RPMI8226 (cell line): ENCODE data around the gene ANXA1.
A peak's percentile ranks its signal among the peaks of the same experiment; 100 is the strongest.
"Not testable (repeated sequence)": the region's sequence is repeated elsewhere in the genome, so short reads cannot be mapped to it uniquely, and the experiment has no call there.

Experiments
- DNase-seq: peaks from one replicate; pipeline ENCODE4 v3.0.0-alpha.2; 2015

ANXA1 gene

DNA sequence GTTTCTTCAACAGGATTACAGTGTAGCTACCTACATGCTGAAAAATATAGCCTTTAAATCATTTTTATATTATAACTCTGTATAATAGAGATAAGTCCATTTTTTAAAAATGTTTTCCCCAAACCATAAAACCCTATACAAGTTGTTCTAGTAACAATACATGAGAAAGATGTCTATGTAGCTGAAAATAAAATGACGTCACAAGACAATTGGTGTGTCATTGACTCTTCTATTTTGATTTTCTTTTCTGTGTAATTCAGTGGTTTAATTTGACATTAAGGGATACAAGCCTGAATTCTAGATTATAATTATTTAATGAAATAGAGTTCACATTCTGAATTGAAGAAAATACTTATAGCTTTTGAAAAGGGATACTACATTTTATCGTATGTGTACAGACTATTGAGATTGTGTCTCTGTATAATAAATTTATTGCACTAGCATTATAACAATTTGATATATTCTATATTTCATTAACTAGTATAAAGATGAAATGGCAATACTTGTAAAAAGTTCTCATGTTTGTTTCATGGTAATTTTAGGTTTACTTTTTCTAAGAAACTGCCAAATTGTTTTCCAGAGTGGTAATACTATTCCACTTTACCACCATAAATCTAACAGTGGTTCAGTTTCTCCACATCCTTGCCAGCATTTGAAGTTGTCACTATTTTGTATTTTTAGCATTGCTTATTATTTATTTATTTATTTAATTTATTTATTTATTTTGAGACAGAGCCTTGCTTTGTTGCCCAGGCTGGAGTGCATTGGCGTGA, 18.7 kb downstream of the ANXA1 start:
- DNase-seq: no peak

DNA sequence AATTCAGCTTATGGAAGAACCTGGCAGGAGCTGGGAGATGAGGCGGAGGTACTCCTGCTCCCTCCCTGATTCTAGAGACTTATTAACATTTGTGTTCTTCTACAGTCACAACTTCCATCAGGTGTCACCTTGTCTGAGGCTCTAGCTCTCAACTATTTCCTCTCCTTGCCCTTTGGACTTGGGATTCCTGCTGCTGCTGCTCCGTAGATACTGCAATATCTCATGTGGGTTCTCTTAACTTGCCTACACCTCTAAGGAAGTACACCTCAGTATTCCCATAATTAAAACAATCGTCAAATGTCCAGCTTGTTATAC, 21.2 kb downstream of the ANXA1 start:
- DNase-seq: no peak

DNA sequence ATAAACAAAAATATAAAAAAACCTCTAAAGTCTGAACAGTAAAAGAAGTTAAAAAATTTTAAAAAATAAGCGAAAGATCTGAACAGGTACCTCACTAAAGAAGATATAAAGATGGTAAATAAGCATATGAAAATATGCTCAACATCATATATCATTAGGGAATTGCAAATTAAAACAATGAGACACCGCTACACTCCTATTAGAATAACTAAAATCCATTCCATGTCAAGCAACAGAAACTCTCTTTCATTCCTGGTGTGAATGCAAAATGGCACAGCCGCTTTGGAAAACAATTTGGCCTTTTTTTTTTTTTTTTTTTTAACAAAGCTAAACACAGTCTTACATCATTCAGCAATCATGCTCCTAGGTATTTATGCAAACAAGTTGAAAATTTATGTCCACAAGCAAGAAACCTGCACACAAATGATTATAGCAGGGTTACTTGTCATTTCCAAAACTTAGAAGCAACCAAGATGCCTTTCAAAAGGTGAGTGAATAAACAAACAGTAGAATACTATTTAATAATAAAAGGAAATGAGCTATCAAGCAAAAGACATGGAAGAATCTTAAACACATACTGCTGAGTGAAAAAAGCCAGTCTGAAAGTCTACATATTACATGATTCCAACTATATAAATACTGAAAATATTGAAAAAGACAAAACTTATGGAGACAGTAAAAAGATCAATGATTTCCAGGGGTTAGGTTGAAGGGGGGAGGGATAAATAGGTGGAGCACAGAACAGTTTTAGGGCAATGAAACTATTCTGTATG, 22.1 kb downstream of the ANXA1 start:
- DNase-seq: no peak

DNA sequence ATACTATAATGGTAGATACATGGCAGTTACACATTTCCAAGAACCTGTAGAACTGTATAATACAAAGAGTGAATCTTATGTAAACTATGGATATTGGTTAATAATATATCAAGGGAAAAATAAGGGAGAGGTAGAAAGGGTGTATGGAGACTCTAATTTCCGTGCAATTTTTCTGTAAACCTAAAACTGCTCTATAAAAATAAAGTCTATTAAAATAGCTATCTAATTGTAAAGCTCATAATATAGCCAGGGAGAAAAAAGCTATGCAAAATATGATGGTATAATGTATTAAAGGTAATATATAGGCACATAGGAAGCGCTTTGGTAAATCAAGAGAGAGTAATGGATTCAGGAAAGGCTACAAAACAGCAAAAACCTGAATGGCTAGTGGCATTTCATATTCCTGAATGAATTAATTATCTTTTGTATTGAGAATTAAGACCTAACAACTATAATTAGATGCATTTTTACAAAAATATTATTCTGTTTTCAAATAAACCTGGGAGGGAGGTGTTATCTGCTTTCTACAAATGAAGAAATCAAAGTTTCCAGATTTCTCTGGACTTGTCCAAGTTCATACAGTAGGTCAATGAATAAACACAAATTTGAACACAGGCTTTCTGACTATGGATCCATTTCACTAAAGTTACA, 22.8 kb downstream of the ANXA1 start:
- no peak for DNase-seq

DNA sequence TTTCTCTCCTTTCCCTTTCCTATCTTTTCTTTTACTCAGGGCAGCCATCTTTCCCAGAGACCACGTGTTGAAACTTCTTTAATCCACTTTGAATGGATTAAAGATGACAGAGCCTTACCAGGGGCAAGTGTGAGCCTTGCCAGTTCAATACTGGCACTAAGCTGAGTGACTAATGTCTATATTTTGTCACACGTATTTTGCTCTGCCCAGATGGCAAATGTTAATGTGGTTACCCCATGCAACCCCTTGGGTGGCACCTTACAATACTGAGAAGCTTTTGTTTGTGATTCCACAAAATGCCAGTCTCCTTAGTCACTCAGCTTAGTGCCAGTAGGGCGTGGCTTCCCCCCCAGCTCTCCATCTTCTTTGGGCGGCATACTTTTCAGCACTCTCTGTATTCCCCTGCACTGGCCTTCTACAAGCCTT, 24.8 kb downstream of the ANXA1 start:
- no peak for DNase-seq

DNA sequence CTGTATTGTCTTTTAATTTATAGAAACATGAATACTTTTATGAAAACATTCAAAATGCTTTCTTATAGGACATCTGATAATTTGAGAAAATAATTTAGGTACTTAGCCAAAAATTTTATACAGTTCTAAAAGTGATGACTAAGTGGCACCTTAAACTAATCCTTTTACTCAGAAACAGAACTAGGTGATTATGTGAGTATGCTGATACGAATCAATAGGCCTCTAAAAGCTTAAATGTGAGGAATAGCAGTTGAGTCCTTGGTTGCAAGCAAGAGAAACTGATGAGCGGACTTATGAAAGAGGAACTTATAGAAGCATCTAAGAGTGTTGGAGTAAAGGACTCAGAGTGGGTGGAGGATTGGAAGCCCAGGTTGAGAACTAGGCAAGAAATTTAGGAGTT, 26.4 kb downstream of the ANXA1 start:
- no peak for DNase-seq

DNA sequence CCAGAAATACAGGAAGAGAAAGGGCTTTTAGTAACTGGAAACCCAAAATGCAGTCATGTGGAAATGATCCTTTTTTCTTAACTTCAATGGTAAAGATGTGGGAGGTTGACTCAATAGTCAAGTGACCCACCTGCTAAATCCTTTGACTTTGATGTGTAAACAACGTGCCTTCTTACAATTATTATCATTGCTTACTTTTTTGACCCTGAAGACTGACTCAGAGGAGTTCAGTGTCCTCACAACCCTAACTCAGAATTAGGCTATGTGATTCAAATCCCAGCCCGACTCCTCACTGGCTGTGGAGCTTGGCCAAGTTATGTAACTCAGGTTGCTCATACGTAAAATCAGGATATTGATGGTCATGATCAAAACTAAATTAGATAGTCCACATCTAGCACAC, 27.9 kb downstream of the ANXA1 start:
- DNase-seq: no peak

DNA sequence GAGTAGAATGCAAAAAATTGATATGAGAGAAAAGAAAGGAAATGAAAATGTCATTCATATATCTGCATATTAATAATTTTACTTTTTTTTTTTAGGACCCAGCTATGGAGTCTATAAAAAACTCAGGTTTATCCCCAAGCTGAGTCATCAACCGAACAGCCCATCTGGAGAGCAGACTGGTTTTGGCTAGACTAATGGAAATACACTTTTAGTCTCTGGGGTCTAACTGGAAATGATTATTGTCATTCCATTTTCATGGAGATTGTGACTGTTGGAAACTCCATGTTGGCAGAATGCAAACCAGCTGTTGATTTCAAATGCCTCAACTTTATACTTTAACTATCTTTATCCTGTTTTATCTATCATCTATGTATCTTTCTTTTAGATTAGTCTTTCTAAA, 28.7 kb downstream of the ANXA1 start:
- DNase-seq: no peak

DNA sequence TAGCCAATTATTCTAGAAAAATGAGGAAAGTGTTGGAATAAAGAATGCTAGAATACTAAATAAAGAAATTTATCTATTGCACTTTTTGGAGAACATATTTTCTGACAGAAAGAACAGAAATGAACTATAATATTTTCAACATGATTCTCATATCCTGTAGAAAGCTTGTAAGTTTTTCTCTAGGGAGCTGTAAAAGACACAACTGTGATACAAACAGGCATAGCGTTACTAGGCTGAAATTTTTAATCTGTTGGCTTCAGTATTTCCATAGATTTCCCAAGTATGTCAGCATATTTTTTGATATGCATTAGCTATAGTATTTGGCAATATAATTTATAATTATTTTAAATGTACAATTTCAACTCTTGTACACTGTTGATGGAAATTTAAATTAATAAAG, 31.3 kb downstream of the ANXA1 start:
- no peak for DNase-seq

DNA sequence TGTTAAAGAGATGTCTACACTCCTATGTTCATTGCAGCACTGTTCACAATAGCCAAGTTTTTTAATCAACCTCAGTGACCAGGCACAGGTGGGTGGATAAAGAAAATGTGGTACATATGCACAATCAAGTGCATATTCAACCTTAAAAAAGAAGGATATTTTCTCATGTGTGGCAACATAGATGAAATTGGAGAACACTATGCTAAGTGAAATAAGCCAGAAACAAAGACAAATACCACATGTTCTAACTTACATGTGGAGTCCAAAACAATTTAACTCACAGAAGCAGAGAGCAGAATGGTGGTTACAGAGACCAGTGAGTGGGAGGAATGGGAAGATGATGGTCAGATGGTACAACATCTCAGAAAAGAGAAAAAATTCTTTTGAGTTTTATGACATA, 31.8 kb downstream of the ANXA1 start:
- no peak for DNase-seq

DNA sequence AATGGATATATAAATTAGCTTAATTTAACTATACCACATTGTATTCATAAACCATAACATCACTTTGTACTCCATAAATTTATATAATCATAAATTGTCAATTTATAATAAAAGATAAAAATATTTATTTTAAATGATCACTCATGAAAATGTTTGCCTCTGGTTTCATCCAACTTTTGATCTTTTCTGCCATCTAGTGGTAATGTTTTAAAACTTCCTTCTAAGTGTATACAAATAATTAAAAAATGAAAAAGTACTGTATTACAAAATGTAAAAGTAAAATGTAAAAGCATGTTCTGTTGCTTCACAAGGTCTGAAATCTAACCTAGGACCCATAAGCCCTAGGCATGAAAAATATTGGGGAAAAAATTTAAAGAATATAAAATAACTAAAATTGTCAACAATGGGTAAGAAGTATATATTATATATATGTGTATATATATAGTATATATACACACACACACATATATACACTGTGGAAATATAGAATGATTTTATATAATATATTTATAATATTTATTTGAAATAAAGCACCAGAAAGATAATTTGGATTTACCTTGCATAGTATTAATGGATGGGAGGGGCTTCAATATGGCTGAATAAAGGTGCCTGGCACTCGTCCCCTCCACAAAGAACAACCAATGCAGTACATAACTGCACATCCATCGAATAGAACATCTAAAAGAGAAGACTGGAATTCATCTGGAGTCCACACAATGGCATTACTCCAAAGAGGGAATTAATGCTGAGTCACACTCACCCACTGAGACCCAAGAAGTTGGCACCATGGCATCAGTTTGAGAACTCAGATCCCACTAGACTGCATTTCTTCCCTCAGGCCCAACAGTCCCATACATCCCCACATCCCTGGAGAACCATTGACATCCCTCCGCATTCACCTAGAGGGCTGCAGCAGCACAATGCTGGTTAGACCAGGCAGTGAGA, 32.5 kb downstream of the ANXA1 start:
- DNase-seq: no peak

DNA sequence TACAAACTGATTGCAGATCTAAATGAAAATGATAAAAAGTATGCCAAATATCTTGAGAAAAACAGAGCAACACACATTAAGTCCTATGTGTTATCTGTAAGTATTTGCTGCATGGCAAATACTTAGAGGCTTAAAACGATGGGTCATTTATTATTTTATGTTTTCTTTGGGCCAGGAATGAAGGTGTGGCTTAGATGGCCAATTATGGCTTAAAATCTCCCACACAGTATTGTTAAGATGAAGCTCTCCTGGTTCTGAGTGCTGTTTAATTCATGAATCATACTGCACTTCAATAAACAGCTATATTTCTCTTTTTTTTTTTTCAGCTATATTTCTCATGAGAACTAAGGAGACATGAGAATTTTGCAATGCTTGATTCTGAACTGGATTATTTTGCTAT, 39.4 kb downstream of the ANXA1 start:
- not testable (repeated sequence) for DNase-seq

DNA sequence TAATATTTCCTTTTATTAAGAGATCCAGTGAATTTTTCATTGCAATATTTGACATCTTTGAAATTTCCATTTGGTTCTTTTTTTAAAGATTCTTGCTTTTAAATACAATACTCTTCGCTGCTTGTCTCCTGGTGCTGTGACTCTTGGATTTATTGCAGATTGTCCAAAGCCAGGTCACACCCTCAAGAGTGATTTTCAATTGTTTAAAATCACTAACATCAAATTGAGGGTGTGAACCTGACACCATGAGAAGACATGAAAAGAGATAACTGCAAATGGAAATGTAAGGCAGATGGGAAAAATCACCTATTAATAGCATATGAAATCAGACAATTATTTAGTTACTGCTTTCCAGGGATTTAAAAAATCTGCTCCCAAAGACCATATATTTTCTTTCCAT, 42.6 kb downstream of the ANXA1 start:
- DNase-seq: no peak

DNA sequence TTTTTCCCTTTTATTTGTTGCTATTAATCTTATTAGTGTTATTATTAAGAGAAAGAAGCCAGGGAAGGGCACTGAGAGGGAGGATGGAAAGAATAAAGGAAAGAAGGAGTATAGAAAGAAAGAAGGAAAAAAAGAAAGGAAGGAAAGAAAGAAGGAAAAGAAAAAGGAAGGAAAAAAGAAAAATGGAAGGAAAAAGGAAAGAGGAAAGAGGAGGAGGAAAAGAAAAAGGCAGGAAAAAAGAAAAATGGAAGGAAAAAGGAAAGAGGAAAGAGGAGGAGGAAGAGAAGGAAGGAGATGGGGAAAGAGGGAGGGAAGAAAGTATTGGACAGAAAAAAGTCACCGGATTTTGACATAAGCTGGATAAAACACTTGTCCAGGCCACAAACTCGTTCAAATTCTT, 47.8 kb downstream of the ANXA1 start:
- DNase-seq: no peak

DNA sequence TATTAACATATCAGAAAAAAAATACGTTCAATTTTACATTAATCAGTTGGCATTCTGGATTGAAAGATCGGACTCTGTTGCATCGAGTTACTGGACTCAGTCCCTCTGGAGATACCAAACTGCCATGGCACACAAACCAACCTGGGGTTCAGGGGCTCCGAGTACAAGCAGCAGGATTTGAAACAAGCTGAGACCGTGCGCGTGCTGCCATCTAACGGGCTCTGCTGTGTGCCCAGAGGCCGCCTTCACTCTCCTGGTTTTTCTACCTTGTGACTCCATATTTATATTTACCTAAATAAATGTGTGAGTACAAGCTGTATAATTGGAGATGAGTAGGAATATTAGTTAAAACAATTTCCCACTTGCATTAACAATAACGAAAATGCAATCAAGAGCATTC, 48.2 kb downstream of the ANXA1 start:
- no peak for DNase-seq

DNA sequence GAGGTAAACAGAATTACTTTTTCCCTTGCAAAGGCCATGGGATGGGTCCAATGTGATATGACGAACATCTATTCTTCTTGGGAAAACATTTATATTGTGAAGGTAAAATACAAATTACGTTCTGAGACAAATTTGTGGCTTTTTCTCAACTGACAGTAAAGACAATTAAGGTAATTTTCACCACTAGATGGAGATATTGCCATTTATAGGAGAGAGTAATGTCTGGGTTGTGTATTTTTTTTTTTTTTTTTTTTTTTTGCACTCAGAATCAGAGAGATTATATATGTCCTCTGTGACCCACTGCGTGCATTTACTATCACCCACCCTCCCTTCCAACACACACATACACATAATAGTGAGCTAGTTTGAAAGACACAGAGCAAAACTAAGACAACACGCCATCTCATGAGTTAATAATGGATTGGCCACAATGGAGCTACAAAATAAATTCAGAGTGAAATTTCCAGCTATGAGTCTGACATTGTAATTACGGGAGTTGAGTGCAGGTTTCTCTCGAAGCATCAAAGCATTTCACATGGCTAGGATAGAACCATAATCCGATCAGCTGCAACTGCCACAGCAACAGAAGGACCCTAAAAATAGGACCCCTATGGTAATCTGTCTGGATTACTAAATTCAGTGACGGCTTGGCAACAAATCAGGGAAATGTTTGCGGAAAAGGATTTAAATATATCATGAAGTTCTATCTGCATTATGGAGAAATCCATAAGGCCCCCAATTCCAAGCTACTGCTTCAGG, 49.2 kb downstream of the ANXA1 start:
- peak; percentile 11 for DNase-seq

DNA sequence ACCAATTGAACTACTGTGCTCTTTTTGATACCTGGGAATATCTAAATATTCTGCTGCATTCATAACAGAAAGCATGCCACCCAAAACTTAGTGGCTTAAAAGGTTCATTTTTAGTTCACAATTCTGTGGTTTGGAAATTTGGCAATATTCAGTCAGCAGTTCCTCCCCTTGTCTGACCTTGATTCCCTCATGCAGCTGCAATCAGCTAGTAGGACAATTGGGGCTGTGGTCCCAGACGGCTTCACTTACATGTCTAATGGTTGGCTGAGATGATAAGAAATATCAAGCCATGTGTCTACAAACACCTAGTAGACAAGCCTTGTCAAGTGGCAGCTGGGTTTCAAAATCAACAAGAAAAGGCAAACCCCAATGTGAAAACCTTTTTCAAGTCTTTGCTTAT, 51.3 kb downstream of the ANXA1 start:
- no peak for DNase-seq

DNA sequence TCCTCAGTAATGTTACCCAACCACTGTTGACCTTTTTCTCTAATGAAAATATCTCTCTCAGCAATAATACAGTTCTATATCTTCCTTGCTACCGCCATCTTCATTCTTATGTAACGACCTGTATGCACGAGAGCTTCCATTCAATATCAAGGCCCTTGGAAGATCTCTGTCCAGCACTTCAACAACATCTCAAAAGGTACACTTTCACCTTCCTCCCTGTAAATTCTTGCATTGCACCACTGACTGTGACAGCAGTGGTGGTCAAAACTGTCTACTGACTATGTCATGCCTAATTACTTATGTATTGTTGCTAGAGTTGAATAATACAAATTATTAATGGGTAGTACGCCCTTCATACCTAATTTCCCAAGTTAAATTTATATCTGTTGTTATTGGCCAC, 53.3 kb downstream of the ANXA1 start:
- DNase-seq: no peak

DNA sequence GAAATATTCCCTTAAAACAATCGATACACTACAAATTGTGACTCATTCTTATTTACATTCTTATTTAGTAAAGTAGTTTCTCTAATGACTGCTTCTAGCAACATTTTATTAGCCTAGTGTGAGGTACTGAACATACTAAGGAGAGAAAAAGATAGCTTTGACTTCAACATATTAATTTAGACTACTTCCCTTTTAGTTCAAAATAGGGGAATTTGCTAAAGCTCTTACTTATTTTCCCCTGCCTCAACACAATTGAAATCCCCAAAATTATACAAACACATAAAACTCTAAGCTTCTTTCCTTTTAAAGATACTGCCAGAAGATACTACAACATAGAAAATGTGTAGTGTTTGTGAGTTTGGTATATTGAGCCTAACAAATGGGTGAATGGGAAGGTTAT, 55.2 kb downstream of the ANXA1 start:
- no peak for DNase-seq

DNA sequence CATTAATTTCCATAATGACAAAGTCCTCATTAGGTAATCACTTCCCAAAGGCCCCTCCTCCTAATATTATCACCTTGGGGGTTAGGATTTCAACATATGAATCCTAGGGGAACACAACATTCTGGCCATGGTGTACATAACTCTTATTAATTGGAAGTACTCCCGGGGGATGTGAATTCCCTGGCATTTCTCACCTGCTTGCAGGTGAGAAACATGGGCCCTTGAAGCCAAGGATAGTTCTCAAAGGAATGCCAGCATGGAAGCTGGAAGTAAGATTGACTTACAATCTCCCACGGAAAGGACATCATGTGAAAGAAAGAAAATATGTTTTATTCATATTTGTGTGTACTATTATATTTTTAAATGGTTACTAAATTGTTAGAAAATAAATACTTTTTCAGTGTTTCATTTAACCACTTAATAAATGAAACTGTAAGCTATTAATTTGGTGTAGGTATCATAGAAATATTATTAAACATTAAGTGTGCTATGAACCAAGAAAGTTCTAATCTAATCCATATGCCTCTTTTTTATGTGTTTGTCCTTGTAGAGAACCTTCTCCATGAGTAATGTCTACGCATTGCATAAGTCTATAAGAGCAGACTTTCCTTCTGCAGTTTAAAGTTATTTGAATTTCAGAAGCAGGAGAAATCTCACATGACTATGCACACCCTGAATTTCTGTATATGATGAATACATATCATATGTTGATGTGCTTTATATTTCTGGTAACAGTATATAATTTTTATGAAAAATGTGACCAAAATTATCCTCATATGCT, 59.4 kb downstream of the ANXA1 start:
- no peak for DNase-seq

DNA sequence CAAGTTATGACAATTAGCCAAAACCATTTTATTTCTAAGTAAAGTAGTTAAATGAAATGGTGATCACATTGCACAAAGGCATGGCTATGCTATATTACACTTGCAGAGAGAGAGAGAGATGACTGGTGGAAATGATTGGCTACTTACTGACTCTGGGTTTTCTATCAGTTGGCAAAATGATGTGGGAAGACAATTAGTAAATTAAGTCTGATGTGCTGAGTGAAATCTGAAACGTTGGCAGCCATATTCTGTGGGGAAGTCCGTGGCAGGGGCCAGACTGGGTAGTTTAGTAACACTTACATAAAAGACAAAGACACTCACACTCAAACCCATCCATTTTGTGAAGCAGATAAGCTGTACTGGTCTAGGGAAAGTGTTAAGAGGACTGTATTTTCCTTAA, 61.6 kb downstream of the ANXA1 start:
- no peak for DNase-seq

DNA sequence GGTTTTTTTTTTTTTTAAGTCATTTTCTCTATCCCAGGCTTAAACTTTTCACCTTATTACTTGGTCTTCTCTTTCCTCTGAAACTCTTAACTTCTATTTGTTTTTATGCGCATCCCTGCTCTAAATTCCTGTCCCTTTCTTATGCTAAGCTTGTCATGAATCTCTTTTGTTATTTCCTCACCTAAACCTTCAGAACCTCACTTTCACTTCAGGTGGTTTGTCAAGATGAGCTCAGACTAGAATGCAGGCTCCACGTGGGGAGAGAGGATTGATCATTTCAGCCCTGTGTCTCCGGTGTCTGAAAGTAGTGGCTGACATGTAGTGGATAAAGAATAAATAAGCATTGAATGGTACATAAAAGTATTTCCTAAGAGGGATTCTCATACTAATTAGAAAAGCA, 63.6 kb downstream of the ANXA1 start:
- no peak for DNase-seq
